ENCODE results near the gene EXOC4. TPM values are rescaled to one million over a fixed set of nuclear protein-coding genes. Genes with fewer than 3 reads are reported as not detected.

EXOC4 gene
- total and polyA plus RNA-seq, 2 donors from 2014 or later: 22.8 to 78.7 TPM

DNA sequence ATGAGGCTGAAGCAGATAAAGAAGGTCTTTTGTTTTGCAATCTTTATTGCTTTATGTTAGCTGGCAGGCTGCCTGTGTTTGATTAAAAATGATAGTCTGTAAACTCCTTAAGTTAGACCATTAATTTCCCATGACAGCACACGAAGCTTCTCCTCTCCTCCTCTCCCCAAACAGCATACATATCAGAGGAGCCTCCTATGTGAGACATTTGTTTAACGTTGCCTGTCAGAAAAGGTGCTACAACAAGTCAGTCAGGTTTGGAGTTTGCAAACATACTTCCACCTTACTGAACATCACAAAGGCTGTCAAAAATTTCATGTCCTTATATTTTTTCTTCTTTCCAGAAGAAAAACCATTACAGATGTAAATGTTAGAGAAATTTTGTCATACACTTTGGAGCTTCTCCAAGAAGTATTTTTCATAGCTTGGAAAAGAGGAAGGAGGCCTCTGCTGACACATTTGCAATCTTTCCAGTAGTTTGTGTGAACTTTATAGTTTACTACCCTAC lies 393.1 kb downstream of the EXOC4 start:
- H3K27ac ChIP-seq (ENCODE audit: low read depth in 2 of 2, low read length in 2 of 2): no peak overlapping the region
- TF ChIP-seq CTCF (IDR thresholded peaks at IDR 0.05; ENCODE audit: borderline replicate concordance, extremely low read depth, insufficient read depth): no peak
- no peak overlapping the region for H3K9ac ChIP-seq (ENCODE audit: low read length in 3 of 3)
- H3K27me3 ChIP-seq (ENCODE audit: control insufficient read depth, insufficient read depth, low read length): no peaks in the 10 kb centered on the region
- DNase-seq: peak in 1 of 5 donors; percentile 27
- intact Hi-C loops (cut with DNase I): no loop called here
- no peak overlapping the region for H3K4me3 ChIP-seq (ENCODE audit: low read length in 3 of 3)
- H3K36me3 ChIP-seq (ENCODE audit: control insufficient read depth in 2 of 3, insufficient read depth in 3 of 3, low read length in 3 of 3): no peaks in the 10 kb centered on the region
- H3K4me1 ChIP-seq (ENCODE audit: control insufficient read depth in 2 of 3, insufficient read depth in 2 of 3, low read depth in 1 of 3, low read length in 3 of 3): no peaks in the 10 kb centered on the region
- FAIRE-seq: no peak
- peaks cover 0 to 10% (median 0%) of the 10 kb centered on the region in 3 donors for H3K9me3 ChIP-seq (ENCODE audit: control insufficient read depth in 2 of 3, insufficient read depth in 1 of 3, low read length in 3 of 3)

DNA sequence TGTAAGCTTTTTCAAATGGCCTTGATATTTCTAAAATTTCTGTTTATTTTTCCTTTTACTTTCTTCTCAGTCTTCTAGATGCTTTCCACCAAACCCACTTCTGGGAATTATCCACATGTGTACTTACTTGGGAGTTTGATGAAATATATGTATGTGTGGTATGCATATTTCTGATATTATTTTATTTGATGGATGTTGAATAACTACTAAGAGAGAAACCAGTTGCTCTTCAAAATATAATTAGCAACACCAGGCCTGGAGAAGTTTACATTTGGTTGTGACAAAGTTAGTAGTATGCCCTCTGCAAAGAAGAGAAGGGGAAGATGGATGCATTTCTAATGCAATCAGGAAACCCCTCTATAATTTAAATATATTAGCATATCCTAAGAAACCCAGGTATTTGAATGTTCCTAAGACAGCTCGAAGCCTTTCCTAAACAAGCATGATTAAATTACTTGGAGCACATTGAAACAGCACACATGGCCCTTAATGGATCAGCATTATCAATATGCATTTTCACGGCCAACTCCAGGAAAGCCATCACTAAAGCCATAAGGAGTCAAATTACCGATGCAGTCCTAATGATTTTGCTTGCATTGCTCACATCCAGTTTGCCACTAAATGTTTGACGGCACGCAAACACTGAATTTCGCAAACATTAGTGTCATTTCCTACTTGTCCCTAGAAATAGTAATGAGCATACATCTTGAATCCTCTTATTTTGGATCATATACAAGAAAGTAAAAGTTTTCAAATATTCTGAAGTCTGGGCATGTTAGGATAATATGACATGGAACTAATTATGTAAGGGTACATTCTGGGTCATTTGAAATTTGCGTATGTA lies 393.8 kb downstream of the EXOC4 start:
- H3K27ac ChIP-seq (ENCODE audit: low read depth in 2 of 2, low read length in 2 of 2): no peak overlapping the region
- no peak for DNase-seq
- H3K4me3 ChIP-seq (ENCODE audit: low read length in 3 of 3): no peak overlapping the region
- H3K9ac ChIP-seq (ENCODE audit: low read length in 3 of 3): no peak overlapping the region
- no peaks in the 10 kb centered on the region for H3K4me1 ChIP-seq (ENCODE audit: control insufficient read depth in 2 of 3, insufficient read depth in 2 of 3, low read depth in 1 of 3, low read length in 3 of 3)
- H3K9me3 ChIP-seq (ENCODE audit: control insufficient read depth in 2 of 3, insufficient read depth in 1 of 3, low read length in 3 of 3): peaks cover 0 to 10% (median 0%) of the 10 kb centered on the region in 3 donors
- FAIRE-seq: no peak
- intact Hi-C loops (cut with DNase I): no loop called here
- no peaks in the 10 kb centered on the region for H3K27me3 ChIP-seq (ENCODE audit: control insufficient read depth, insufficient read depth, low read length)
- TF ChIP-seq CTCF (IDR thresholded peaks at IDR 0.05; ENCODE audit: borderline replicate concordance, extremely low read depth, insufficient read depth): no peak
- H3K36me3 ChIP-seq (ENCODE audit: control insufficient read depth in 2 of 3, insufficient read depth in 3 of 3, low read length in 3 of 3): no peaks in the 10 kb centered on the region

DNA sequence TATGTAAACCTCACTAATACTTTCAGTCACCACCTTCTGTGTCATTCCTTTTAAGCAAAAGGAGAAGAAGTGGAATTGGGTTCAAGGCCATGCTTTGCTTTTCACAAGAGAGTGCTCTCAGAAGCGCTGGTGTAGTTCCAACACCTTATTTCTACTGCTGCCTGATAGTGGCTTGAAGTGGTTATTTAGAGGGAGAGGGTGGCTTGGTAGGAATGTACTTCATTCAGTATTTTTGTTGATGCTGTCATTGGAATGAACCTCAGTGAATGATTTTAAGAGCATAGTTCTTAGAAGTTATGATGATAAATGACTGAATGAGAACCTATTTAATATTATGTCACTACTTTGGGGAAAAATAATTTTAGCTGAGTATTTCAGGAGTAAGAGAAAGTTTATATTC lies 396.7 kb downstream of the EXOC4 start:
- DNase-seq: no peak
- peaks cover 0 to 1% (median 0%) of the 10 kb centered on the region in 3 donors for H3K9me3 ChIP-seq (ENCODE audit: control insufficient read depth in 2 of 3, insufficient read depth in 1 of 3, low read length in 3 of 3)
- H3K36me3 ChIP-seq (ENCODE audit: control insufficient read depth in 2 of 3, insufficient read depth in 3 of 3, low read length in 3 of 3): no peaks in the 10 kb centered on the region
- TF ChIP-seq CTCF (IDR thresholded peaks at IDR 0.05; ENCODE audit: borderline replicate concordance, extremely low read depth, insufficient read depth): no peak
- no peak for FAIRE-seq
- no peak overlapping the region for H3K4me3 ChIP-seq (ENCODE audit: low read length in 3 of 3)
- H3K9ac ChIP-seq (ENCODE audit: low read length in 3 of 3): no peak overlapping the region
- no peaks in the 10 kb centered on the region for H3K4me1 ChIP-seq (ENCODE audit: control insufficient read depth in 2 of 3, insufficient read depth in 2 of 3, low read depth in 1 of 3, low read length in 3 of 3)
- intact Hi-C loops (cut with DNase I): no loop called here
- no peaks in the 10 kb centered on the region for H3K27me3 ChIP-seq (ENCODE audit: control insufficient read depth, insufficient read depth, low read length)
- H3K27ac ChIP-seq (ENCODE audit: low read depth in 2 of 2, low read length in 2 of 2): no peak overlapping the region

All from kidney (tissue), 14 donors.